CD4-positive, alpha-beta T cell (primary cell): ENCODE data around the gene ESR2. TPM values are rescaled to one million over a fixed set of nuclear protein-coding genes. Genes with fewer than 3 reads are reported as not detected.

Experiments used
- ATAC-seq: fragments of 200-7000 bp; cut with Tn5 transposase; one replicate; pipeline ENCODE4 v1.10.0; 2022; ENCODE audit warnings: mild to moderate bottlenecking; ENCODE audit not compliant: poor library complexity
- CTCF ChIA-PET: fragments of 350-600 bp; sonication (Branson Sonifier 250); formaldehyde crosslinking; loops from one replicate; lab custom pipeline; 2021; ENCODE audit warnings: antibody characterized with exemption, inconsistent platforms; lab: Charles Lee
- POLR2A ChIA-PET: fragments of 350-600 bp; sonication (Branson Sonifier 250); formaldehyde crosslinking; loops from one replicate; lab custom pipeline; 2021; ENCODE audit warnings: antibody characterized with exemption, inconsistent platforms; lab: Charles Lee
- DNase-seq, 14 experiments: peaks; one replicate each; pipeline ENCODE4 v3.0.0-alpha.2; 2013 to 2020; ENCODE audit warnings: mixed read lengths in 2 of 14
- H3K27ac ChIP-seq, 2 donors: one replicate each; pipeline versions ENCODE4 v1.5.1 to v1.7.0; 2013; ENCODE audit warnings: low read length in 2 of 2, low read depth in 1 of 2, mild to moderate bottlenecking in 1 of 2
- H3K27me3 ChIP-seq, 2 experiments: 1 replicate in 1 of 2; 2 replicates in 1 of 2; pipeline versions ENCODE4 v1.6.1 to v1.7.0; 2013; ENCODE audit warnings: low read length in 2 of 2, control low read depth in 1 of 2, mild to moderate bottlenecking in 1 of 2, moderate library complexity in 1 of 2; ENCODE audit not compliant: insufficient read depth in 2 of 2, control insufficient read depth in 1 of 2
- H3K36me3 ChIP-seq: one replicate; pipeline ENCODE4 v1.6.1; 2013; ENCODE audit warnings: low read length, control low read depth; ENCODE audit not compliant: insufficient read depth
- H3K4me1 ChIP-seq: one replicate; pipeline ENCODE4 v1.6.1; 2013; ENCODE audit warnings: low read length, control low read depth; ENCODE audit not compliant: insufficient read depth
- H3K4me3 ChIP-seq: one replicate; pipeline ENCODE4 v1.5.1; 2013; ENCODE audit warnings: mild to moderate bottlenecking, low read length, moderate library complexity
- H3K9me3 ChIP-seq, 2 experiments: 1 replicate in 1 of 2; 2 replicates in 1 of 2; pipeline versions ENCODE4 v1.6.1 to v1.7.0; 2013; ENCODE audit warnings: low read length in 2 of 2, mild to moderate bottlenecking in 2 of 2, control low read depth in 1 of 2, moderate library complexity in 1 of 2; ENCODE audit not compliant: control insufficient read depth in 1 of 2, insufficient read depth in 1 of 2
- H3K27ac Mint-ChIP-seq: one replicate; pipeline ENCODE4 v1.8.0; 2020; ENCODE audit warnings: mixed read lengths
- H3K27me3 Mint-ChIP-seq: one replicate; pipeline ENCODE4 v1.8.0; 2021; ENCODE audit warnings: mixed read lengths
- H3K36me3 Mint-ChIP-seq: one replicate; pipeline ENCODE4 v1.8.0; 2021; ENCODE audit warnings: low read depth, mixed read lengths
- H3K4me1 Mint-ChIP-seq: one replicate; pipeline ENCODE4 v1.8.0; 2021; ENCODE audit warnings: low read depth, mixed read lengths
- H3K4me3 Mint-ChIP-seq: one replicate; pipeline ENCODE4 v1.8.0; 2020; ENCODE audit warnings: mild to moderate bottlenecking, mixed read lengths
- H3K9me3 Mint-ChIP-seq: one replicate; pipeline ENCODE4 v1.8.0; 2020; ENCODE audit warnings: mixed read lengths
- intact Hi-C, 2 experiments: fragments of 100-400 bp; cut with DNase I in 1 of 2; cut with micrococcal nuclease in 1 of 2; formaldehyde crosslinking; loops; one replicate each; pipeline versions ENCODE4 v1.15.1 to v1.9.0; 2023 to 2025; cut with DNase I, micrococcal nuclease
- total RNA-seq, 174 experiments: library from RNA in 2 of 174; stranded (reverse) in 2 of 174; gene quantifications; one replicate each; pipeline ENCODE4 v1.2.3 and lab custom pipeline; 2021 to 2026
- TF ChIP-seq, protein P1 (sequence below): fragments of 200-600 bp; IDR thresholded peaks from one replicate; pipeline ENCODE4 v1.8.0; 2022; ENCODE audit warnings: antibody characterized with exemption, mild to moderate bottlenecking

Gene ESR2
- total RNA-seq, 2 experiments from 2014 or later: 0.08 TPM; not detected in 1

DNA sequence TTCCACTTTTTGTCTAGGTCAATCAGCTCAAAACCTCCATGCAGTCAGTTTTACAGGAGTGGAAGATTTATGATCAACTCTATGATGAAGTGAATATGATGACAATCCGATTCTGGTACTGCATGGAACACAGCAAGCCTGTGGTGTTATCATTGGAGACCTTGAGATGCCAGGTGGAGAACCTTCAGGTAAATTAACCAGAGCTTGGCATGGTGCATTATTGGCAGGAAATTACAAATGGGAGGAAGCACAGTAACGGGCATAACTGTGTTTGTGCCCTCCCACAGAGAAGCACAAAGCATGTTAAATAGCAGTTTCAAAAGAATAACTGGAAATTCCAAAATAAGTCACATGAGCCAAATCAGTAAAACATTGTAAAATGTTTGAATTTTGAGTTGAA lies 135.6 kb downstream of the ESR2 start:
- Histone ChIP-seq H3K9me3 (no peaks in the 10 kb centered on the region), H3K36me3 (peaks cover 79% of the 10 kb centered on the region), H3K4me3 (no peak overlapping the region), H3K27ac (no peak overlapping the region), H3K27me3 (no peaks in the 10 kb centered on the region), H3K4me1 (no peaks in the 10 kb centered on the region)
- intact Hi-C loops: no loop called here
- H3K9me3 Mint-ChIP-seq: no peaks in the 10 kb centered on the region
- CTCF ChIA-PET: no interaction called here
- no peak overlapping the region for H3K27ac Mint-ChIP-seq
- POLR2A ChIA-PET: no interaction called here
- DNase-seq (no peak), ATAC-seq (no peak)
- TF ChIP-seq, protein P1, sequence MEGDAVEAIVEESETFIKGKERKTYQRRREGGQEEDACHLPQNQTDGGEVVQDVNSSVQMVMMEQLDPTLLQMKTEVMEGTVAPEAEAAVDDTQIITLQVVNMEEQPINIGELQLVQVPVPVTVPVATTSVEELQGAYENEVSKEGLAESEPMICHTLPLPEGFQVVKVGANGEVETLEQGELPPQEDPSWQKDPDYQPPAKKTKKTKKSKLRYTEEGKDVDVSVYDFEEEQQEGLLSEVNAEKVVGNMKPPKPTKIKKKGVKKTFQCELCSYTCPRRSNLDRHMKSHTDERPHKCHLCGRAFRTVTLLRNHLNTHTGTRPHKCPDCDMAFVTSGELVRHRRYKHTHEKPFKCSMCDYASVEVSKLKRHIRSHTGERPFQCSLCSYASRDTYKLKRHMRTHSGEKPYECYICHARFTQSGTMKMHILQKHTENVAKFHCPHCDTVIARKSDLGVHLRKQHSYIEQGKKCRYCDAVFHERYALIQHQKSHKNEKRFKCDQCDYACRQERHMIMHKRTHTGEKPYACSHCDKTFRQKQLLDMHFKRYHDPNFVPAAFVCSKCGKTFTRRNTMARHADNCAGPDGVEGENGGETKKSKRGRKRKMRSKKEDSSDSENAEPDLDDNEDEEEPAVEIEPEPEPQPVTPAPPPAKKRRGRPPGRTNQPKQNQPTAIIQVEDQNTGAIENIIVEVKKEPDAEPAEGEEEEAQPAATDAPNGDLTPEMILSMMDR: no peak
- no peaks in the 10 kb centered on the region for H3K4me1 Mint-ChIP-seq
- H3K4me3 Mint-ChIP-seq: no peak overlapping the region
- H3K36me3 Mint-ChIP-seq: peaks cover 93% of the 10 kb centered on the region
- no peaks in the 10 kb centered on the region for H3K27me3 Mint-ChIP-seq

DNA sequence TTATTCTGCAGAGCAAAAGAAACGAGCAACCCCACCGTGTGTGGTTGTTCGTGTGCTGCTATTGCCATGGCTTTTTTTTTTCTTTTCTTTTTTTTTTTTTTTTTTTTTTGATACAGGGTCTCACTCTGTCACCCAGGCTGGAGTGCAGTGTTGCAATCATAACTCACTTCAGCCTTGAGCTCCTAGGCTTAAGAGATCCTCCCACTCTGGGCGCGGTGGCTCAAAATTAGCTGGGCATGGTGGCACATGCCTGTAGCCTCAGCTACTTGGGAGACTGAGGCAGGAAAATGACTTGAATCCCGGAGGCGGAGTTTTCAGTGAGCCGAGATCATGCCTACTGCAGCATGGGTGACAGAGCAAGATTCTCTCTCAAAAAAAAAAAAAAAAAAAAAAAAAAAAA lies 144.2 kb downstream of the ESR2 start:
- H3K36me3 ChIP-seq: peaks cover 73% of the 10 kb centered on the region
- CTCF ChIA-PET: interaction anchor here (0.7 kb wide), 2 partner anchors 9 to 183 kb away, joined by 3 read pairs; no protein-coding TSS in a partner anchor
- POLR2A ChIA-PET: no interaction called here
- H3K4me1 ChIP-seq: no peaks in the 10 kb centered on the region
- H3K9me3 ChIP-seq: no peaks in the 10 kb centered on the region
- no peak for ATAC-seq
- no peak for DNase-seq
- Mint-ChIP-seq H3K9me3 (no peaks in the 10 kb centered on the region), H3K27me3 (no peaks in the 10 kb centered on the region), H3K27ac (no peak overlapping the region), H3K36me3 (peaks cover 88% of the 10 kb centered on the region), H3K4me1 (no peaks in the 10 kb centered on the region), H3K4me3 (no peak overlapping the region)
- TF ChIP-seq, protein P1: no peak
- H3K27ac ChIP-seq: no peak overlapping the region
- H3K4me3 ChIP-seq: no peak overlapping the region
- H3K27me3 ChIP-seq: no peaks in the 10 kb centered on the region
- intact Hi-C loops: no loop called here

DNA sequence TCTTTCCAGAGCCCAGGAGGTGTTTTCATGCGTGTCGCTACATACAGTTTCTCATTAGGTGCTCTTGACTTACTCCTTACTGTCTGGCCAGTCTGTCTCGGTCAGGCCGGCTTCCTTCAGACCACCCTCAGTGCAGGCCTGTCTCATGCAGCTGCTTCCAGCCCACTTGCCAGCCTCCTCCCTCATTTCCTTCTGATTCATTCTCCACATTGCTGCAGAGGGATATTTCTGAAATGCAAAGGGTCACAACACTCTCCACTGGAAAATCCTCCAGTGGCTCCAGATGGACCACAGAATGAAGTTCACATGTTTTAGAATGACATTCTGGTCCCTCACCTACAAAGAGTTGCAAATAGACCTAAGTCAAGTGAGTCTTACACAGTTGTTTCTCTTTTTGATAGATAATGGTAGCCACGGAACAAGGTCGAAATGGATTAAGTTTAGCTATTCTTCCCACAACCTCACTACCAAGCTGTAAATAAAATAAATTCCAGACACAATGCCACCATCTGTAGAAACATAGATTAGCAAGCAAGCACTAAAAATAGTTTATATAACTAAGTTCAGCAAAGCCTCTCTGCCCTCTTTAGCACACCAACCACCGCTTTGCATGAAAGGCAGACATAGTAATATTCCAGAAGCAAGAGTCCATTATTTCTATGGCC lies 146.9 kb downstream of the ESR2 start:
- no peak overlapping the region for H3K4me3 ChIP-seq
- no peak overlapping the region for H3K27ac ChIP-seq
- ATAC-seq: no peak
- ChIA-PET CTCF (no interaction called here), POLR2A (no interaction called here)
- H3K27me3 ChIP-seq: no peaks in the 10 kb centered on the region
- Mint-ChIP-seq H3K27me3 (no peaks in the 10 kb centered on the region), H3K36me3 (peaks cover 87% of the 10 kb centered on the region), H3K4me3 (no peak overlapping the region), H3K4me1 (no peaks in the 10 kb centered on the region), H3K27ac (no peak overlapping the region), H3K9me3 (no peaks in the 10 kb centered on the region)
- peaks cover 75% of the 10 kb centered on the region for H3K36me3 ChIP-seq
- intact Hi-C loops: no loop called here
- DNase-seq: no peak
- H3K9me3 ChIP-seq: no peaks in the 10 kb centered on the region
- TF ChIP-seq, protein P1: no peak
- no peaks in the 10 kb centered on the region for H3K4me1 ChIP-seq
